ENCODE data around the gene CLPTM1. TPM values are rescaled to one million over a fixed set of nuclear protein-coding genes. Genes with fewer than 3 reads are reported as not detected.

The CLPTM1 gene
- total and polyA plus RNA-seq, 8 donors = 67.1 to 118 (median 71.5) TPM

GRCh38 chr19:44973982-44974735, 19.0 kb downstream of the CLPTM1 start:
- no peak overlapping the region for H3K27ac ChIP-seq
- H3K9me3 ChIP-seq = no peaks in the 10 kb centered on the region
- no peak overlapping the region for H3K4me3 ChIP-seq
- H3K36me3 ChIP-seq = peaks cover 4 to 74% of the 10 kb centered on the region in 2 donors
- DNase-seq (no peak), ATAC-seq (no peak)
- intact Hi-C loops (cut with DNase I) = no loop called here
- H3K4me1 ChIP-seq = no peaks in the 10 kb centered on the region
- no peaks in the 10 kb centered on the region for H3K27me3 ChIP-seq
- TF ChIP-seq CTCF (IDR thresholded peaks at IDR 0.05) = no peak

- no peak overlapping the region for H3K4me3 ChIP-seq
- ATAC-seq (no peak), DNase-seq (no peak)
- H3K27ac ChIP-seq = no peak overlapping the region
- H3K9me3 ChIP-seq = no peaks in the 10 kb centered on the region
- intact Hi-C loops (cut with DNase I) = no loop called here
- H3K4me1 ChIP-seq = no peaks in the 10 kb centered on the region
- TF ChIP-seq CTCF (IDR thresholded peaks at IDR 0.05) = no peak
- no peaks in the 10 kb centered on the region for H3K27me3 ChIP-seq
- H3K36me3 ChIP-seq = peaks cover 4 to 77% of the 10 kb centered on the region in 2 donors
Observed at GRCh38 chr19:44974857-44975256, 19.7 kb downstream of the CLPTM1 start.

- DNase-seq (no peak), ATAC-seq (no peak)
- no peak for TF ChIP-seq CTCF (IDR thresholded peaks at IDR 0.05)
- no peaks in the 10 kb centered on the region for H3K4me1 ChIP-seq
- no peaks in the 10 kb centered on the region for H3K9me3 ChIP-seq
- H3K4me3 ChIP-seq = no peak overlapping the region
- no peaks in the 10 kb centered on the region for H3K27me3 ChIP-seq
- peaks cover 4 to 79% of the 10 kb centered on the region in 2 donors for H3K36me3 ChIP-seq
- no peak overlapping the region for H3K27ac ChIP-seq
- intact Hi-C loops (cut with DNase I) = no loop called here
Observed at GRCh38 chr19:44975444-44975843, 20.3 kb downstream of the CLPTM1 start.

GRCh38 chr19:44984005-44984404, 28.8 kb downstream of the CLPTM1 start:
- no peak for TF ChIP-seq CTCF (IDR thresholded peaks at IDR 0.05)
- Histone ChIP-seq H3K4me1 (no peaks in the 10 kb centered on the region), H3K27me3 (no peaks in the 10 kb centered on the region), H3K4me3 (no peak overlapping the region), H3K9me3 (no peaks in the 10 kb centered on the region), H3K27ac (no peak overlapping the region), H3K36me3 (peaks cover 0 to 96% of the 10 kb centered on the region in 2 donors)
- no peak for ATAC-seq
- DNase-seq = no peak
- intact Hi-C loops (cut with DNase I) = no loop called here

- no peaks in the 10 kb centered on the region for H3K4me1 ChIP-seq
- peaks cover 0 to 96% of the 10 kb centered on the region in 2 donors for H3K36me3 ChIP-seq
- DNase-seq (no peak), ATAC-seq (no peak)
- no peak overlapping the region for H3K27ac ChIP-seq
- no peak for TF ChIP-seq CTCF (IDR thresholded peaks at IDR 0.05)
- H3K4me3 ChIP-seq = no peak overlapping the region
- H3K27me3 ChIP-seq = no peaks in the 10 kb centered on the region
- intact Hi-C loops (cut with DNase I) = no loop called here
- no peaks in the 10 kb centered on the region for H3K9me3 ChIP-seq
Observed at GRCh38 chr19:44985445-44985844, 30.3 kb downstream of the CLPTM1 start.

All from left lung (tissue), 10 donors.